WTC11 (cell line): ENCODE measurements around the gene ZFP69.

ENCODE experiments used
- ATF2 ChIP-seq: sonication (generic); formaldehyde crosslinking; IDR thresholded peaks from 2 replicates; pipeline ENCODE4 v1.8.1; 2022; ENCODE audit warnings: low read depth, missing genetic modification reagents, borderline replicate concordance
- CTCF ChIP-seq: fragments of 200-600 bp; IDR thresholded peaks from 2 replicates; pipeline ENCODE4 v1.8.0; 2022; ENCODE audit warnings: antibody characterized with exemption
- ESRRA ChIP-seq: sonication (generic); formaldehyde crosslinking; IDR thresholded peaks from 2 replicates; pipeline ENCODE4 v1.8.1; 2022; ENCODE audit warnings: mild to moderate bottlenecking, missing genetic modification reagents, borderline replicate concordance
- FOXP1 ChIP-seq: sonication (generic); formaldehyde crosslinking; IDR thresholded peaks from 2 replicates; pipeline ENCODE4 v1.8.0; 2022; ENCODE audit warnings: missing genetic modification reagents, mild to moderate bottlenecking, moderate library complexity, borderline replicate concordance
- FOXP4 ChIP-seq: sonication (generic); formaldehyde crosslinking; IDR thresholded peaks from 2 replicates; pipeline ENCODE4 v1.8.0; 2022; ENCODE audit warnings: mild to moderate bottlenecking, missing genetic modification reagents
- GABPB1 ChIP-seq: sonication (generic); formaldehyde crosslinking; IDR thresholded peaks from 2 replicates; pipeline ENCODE4 v1.8.1; 2023; ENCODE audit warnings: mild to moderate bottlenecking, missing genetic modification reagents
- HMGXB4 ChIP-seq: sonication (generic); formaldehyde crosslinking; IDR thresholded peaks from 2 replicates; pipeline ENCODE4 v1.8.1; 2023; ENCODE audit warnings: mild to moderate bottlenecking, moderate library complexity, missing genetic modification reagents
- NFYB ChIP-seq: sonication (generic); formaldehyde crosslinking; conservative IDR thresholded peaks from 2 replicates; pipeline ENCODE4 v1.8.0; 2022; ENCODE audit warnings: low read depth, missing genetic modification reagents
- RELA ChIP-seq: sonication (generic); formaldehyde crosslinking; IDR thresholded peaks from 2 replicates; pipeline ENCODE4 v1.8.1; 2022; ENCODE audit warnings: missing genetic modification reagents, mild to moderate bottlenecking, borderline replicate concordance

- no peak for TF ChIP-seq FOXP1 (CRISPR knock-in tag)
- TF ChIP-seq NFYB, result no peak
- no peak for TF ChIP-seq CTCF
- no peak for TF ChIP-seq RELA
- no peak for TF ChIP-seq ESRRA (CRISPR knock-in tag)
- TF ChIP-seq HMGXB4 (CRISPR knock-in tag), result no peak
- TF ChIP-seq GABPB1, result peak; percentile 98
- no peak for TF ChIP-seq FOXP4
- no peak for TF ChIP-seq ATF2
These were observed 26.4 kb upstream of the ZFP69 start for GRCh38 chr1:40450495-40451237.
